Measurements from ENCODE around the gene ITPKB.
A peak's percentile ranks its signal among the peaks of the same experiment; 100 is the strongest.

The ITPKB gene

GRCh38 chr1:226615876-226616275 lies 123.2 kb downstream of the ITPKB start:
- peak; percentile 31 for DNase-seq

- DNase-seq: peak; percentile 19
Observed at GRCh38 chr1:226611980-226612379, 127.1 kb downstream of the ITPKB start.

- DNase-seq: peak; percentile 22
Observed at GRCh38 chr1:226611301-226611700, 127.8 kb downstream of the ITPKB start.

- DNase-seq: peak; percentile 46
Observed at GRCh38 chr1:226610671-226611070, 128.4 kb downstream of the ITPKB start.

- peak; percentile 45 for DNase-seq
Observed at GRCh38 chr1:226609836-226610455, 129.1 kb downstream of the ITPKB start.

GRCh38 chr1:226608699-226609505 lies 130.2 kb downstream of the ITPKB start:
- peak; percentile 88 for DNase-seq

GRCh38 chr1:226607821-226608220 lies 131.3 kb downstream of the ITPKB start:
- DNase-seq: peak; percentile 25

GRCh38 chr1:226607268-226607660 lies 131.8 kb downstream of the ITPKB start:
- DNase-seq: peak; percentile 17

- DNase-seq: peak; percentile 42
Observed at GRCh38 chr1:226606311-226607267, 132.5 kb downstream of the ITPKB start.

GRCh38 chr1:226605318-226605950 lies 133.6 kb downstream of the ITPKB start:
- peak; percentile 55 for DNase-seq

- peak; percentile 41 for DNase-seq
Observed at GRCh38 chr1:226604560-226605317, 134.3 kb downstream of the ITPKB start.

GRCh38 chr1:226603858-226604559 lies 135.1 kb downstream of the ITPKB start:
- peak; percentile 27 for DNase-seq

GRCh38 chr1:226603022-226603857 lies 135.8 kb downstream of the ITPKB start:
- peak; percentile 37 for DNase-seq

GRCh38 chr1:226602186-226603021 lies 136.7 kb downstream of the ITPKB start:
- peak; percentile 30 for DNase-seq

GRCh38 chr1:226601456-226601855 lies 137.6 kb downstream of the ITPKB start:
- DNase-seq: peak; percentile 46

- DNase-seq: peak; percentile 34
Observed at GRCh38 chr1:226600254-226600653, 138.8 kb downstream of the ITPKB start.

- DNase-seq: peak; percentile 25
Observed at GRCh38 chr1:226599636-226600238, 139.3 kb downstream of the ITPKB start.

GRCh38 chr1:226598955-226599354 lies 140.1 kb downstream of the ITPKB start:
- peak; percentile 8 for DNase-seq

- peak; percentile 30 for DNase-seq
Observed at GRCh38 chr1:226598455-226598849, 140.6 kb downstream of the ITPKB start.
